Measurements from ENCODE around the gene ADAMTS1.

The ADAMTS1 gene

GRCh38 chr21:26811482-26811881, 33.7 kb downstream of the ADAMTS1 start:
- no peak for DNase-seq

- DNase-seq: no peak
Measured at GRCh38 chr21:26810676-26811415, 34.4 kb downstream of the ADAMTS1 start.

- DNase-seq: no peak
Measured at GRCh38 chr21:26810266-26810665, 34.9 kb downstream of the ADAMTS1 start.

- no peak for DNase-seq
Measured at GRCh38 chr21:26809745-26810144, 35.5 kb downstream of the ADAMTS1 start.

DNA sequence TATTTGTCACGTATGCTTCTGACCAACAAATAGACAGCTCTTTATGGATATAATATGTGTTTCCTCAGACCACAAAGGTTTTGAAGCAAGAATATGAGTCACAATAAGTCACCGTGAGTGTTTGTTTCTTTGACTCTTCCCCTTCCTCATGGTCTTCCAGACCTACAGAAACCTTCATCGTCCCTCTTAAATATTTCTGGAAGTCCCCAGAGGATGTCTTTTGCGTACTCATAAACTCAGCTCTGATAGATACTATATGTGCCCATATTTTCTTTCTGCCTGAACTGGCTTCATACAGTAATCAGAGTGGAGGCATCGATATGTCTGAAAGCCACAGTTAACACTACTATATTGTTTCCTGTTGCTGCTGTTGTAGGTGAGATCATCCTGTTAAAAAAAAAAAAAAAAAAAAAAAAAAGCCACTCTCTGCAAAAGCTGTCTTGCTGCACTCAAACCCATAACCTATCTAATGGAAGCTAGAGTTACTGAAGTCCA, 38.4 kb downstream of the ADAMTS1 start:
- no peak for DNase-seq

GRCh38 chr21:26804895-26805609, 40.2 kb downstream of the ADAMTS1 start:
- no peak for DNase-seq

DNA sequence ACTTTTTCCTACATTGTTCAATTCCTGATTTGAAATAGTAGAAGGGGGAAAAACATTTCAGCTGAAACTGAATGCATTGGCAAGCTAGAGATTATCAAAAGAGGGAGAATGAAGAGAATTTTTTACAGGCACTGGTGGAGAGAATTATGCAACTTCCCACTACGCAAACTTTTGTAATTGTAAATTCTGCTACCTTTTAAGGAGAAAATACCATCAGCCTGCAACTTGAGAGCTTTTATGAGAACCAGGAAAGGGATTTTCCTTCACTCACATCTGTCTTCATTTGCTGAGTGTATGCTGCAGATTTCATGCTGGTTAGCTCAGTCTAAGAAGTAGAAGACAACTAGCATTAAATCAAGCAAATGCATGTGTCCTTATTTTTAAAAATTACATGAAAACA, 43.7 kb downstream of the ADAMTS1 start:
- DNase-seq: no peak

DNA sequence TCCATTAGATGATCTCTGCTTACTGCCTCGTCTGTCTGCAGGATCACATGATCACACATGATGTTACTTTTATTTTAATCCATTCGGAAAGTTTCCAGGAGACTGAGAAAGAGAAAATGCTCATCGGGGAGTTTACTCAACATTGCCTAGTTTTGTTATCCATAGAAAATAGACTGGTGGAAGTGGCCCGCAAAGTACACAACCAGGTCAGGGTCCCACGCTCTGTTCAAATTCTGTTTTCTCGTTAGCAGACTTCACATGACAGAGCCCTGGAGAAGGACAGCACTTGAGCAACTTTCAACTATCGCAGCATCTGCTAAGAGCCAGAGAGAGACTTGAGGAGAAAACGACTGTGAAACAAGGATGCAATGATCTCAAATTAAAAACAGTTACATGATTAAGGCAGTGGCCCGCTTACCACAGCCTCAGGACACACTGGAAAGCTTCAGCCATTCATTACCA, 44.2 kb downstream of the ADAMTS1 start:
- DNase-seq: no peak

DNA sequence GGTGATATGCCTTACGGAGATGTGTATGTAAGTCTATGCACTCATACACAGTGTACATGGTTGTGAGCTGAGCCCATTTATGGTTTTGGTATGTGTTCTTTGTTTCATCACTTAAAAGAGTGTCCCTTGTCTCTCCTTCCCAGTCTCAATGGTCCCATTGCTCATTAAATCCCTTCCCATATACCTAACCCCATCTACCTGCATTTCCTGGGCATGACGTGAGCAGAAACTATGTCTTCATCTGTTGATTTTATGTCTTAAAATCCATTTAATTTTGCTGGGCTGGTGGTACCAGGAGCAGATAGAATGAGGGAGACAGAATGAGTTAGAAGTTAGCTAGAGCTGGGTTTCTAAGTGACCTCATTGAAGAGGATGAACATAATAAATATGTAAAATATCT, 44.8 kb downstream of the ADAMTS1 start:
- no peak for DNase-seq

DNA sequence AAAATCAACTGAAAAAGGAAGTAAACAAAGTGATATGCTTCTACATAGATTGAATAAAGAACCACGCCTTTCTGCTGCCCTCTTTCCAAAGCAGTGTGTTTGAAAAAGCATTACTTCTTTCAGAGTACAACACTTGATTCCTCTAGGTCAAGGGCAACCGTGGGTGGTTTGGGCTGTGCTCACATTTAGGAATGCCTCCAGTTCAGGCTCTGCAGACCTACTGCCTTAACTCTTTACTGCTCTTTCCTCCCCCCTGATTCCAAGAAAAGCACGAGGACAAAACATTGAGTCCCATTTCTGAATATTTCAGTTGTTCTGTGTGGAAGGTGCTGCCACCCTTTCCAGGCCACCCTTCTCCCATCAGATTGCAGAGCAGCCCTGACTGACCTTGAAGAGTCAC, 45.2 kb downstream of the ADAMTS1 start:
- DNase-seq: no peak

GRCh38 chr21:26798856-26799751, 46.1 kb downstream of the ADAMTS1 start:
- DNase-seq: no peak

GRCh38 chr21:26797878-26798456, 47.2 kb downstream of the ADAMTS1 start:
- DNase-seq: no peak

DNA sequence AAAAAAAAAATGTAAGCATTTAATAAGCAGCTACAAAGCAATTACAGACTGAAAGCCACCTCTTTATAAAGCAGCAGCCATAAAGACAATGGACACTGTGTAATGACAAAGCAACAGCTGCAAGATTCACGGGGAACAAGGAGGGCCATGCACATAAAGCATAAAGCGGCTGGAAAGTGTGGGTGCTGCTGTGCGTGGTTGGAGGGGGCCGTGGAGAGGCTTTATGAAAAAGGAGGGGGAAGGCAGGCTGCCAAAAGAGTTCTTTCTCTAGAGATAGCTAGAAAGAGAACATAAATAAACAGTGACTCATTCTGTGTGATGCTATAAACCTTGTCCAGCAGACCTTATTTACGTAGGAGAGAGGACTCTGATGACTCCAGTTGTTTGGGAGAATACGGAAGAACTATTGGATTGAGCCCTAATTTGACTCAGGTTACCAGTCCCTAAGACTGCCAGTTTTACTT, 49.3 kb downstream of the ADAMTS1 start:
- no peak for DNase-seq

DNA sequence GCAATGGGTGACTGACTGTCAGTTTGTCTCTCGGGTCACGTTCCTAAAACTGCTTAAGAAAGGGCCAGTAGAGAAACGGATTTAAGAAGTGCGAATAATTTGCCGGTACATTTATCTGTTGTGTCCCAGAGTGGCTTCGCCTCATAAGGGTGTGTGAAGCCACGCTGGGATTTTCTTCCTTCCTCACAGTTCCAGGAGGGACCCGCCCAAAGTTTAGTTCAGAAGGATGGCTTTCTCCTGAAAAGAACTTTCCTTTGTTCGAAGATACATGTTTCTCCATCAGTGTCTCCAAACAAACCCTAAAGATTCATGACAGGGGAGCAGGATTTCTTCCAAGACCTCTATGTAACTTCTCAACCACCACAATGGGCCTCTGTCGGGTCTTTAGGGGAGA, 49.8 kb downstream of the ADAMTS1 start:
- no peak for DNase-seq

GRCh38 chr21:26794597-26795411, 50.4 kb downstream of the ADAMTS1 start:
- DNase-seq: no peak

DNA sequence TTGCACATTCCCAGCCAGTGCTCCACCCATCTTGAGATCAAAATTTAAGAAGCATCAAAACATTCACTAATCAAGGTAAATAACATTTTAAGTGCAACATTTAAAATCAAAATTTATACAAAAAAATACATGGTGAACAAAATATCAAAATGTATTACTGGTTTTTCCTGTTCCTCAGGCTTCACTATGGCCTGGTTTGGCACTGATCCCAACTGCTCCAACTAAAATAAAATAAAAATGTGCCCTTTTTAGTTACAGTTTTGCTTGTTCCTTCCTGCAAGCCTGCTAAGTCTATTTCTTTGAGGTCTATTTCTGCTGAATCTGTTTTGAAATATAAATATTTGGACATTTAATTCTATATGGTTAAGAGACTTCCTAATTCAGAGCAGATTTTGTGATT, 54.9 kb downstream of the ADAMTS1 start:
- DNase-seq: no peak

GRCh38 chr21:26788790-26789189, 56.4 kb downstream of the ADAMTS1 start:
- no peak for DNase-seq
